SW 1271 (cell line): ENCODE results near the gene PCK1.
"Not testable (repeated sequence)": the region's sequence is repeated elsewhere in the genome, so short reads cannot be mapped to it uniquely, and the experiment has no call there.

Experiments
- DNase-seq, 2 experiments: peaks; one replicate each; lab custom pipeline; 2025; lab: John Stamatoyannopoulos, UW

The PCK1 gene

DNA sequence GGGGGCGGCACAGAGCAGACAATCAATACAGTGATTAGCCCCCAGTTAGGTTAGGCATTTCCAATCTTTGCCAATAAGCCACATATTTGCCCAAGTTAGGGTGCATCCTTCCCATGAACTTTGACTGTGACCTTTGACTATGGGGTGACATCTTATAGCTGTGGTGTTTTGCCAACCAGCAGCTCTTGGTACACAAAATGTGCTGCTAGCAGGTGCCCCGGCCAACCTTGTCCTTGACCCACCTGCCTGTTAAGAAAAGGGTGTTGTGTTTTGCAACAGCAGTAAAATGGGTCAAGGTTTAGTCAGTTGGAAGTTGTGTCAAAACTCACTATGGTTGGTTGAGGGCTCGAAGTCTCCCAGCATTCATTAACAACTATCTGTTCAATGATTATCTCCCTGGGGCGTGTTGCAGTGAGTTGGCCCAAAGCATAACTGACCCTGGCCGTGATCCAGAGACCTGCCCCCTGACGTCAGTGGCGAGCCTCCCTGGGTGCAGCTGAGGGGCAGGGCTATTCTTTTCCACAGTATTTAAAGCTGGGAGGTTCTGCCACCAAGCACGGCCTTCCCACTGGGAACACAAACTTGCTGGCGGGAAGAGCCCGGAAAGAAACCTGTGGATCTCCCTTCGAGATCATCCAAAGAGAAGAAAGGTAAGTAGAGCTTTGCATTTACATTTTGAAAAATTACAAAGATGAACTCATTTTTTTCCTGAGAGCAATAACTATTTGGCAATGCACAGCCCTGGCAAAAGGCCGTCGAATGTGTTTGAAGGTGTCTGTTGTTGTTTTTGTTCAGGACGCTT is at the start of gene PCK1:
Gene PCK1, plus strand, starts transcription at position 557 of the 802 bp plus-strand sequence. CDS start 302 bp downstream, outside the sequence.
- no peak for DNase-seq

DNA sequence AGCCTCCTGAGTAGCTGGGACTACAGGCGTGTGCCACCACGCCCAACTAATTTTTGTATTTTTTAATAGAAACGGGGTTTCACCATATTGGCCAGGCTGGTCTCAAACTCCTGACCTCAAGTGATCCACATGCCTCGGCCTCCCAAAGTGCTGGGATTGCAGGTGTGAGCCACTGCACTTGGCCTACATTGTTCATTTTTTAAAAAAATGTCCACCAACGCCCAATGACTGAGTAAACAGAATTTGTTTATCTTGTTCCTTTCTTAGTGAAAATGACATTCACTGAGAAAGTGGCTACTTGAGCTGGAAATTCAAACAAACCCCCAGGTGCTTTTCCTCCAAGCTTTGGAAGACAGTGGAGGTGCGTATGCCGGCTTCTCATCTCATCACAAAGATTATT is 49.2 kb upstream of the PCK1 start:
- DNase-seq: not testable (repeated sequence)

DNA sequence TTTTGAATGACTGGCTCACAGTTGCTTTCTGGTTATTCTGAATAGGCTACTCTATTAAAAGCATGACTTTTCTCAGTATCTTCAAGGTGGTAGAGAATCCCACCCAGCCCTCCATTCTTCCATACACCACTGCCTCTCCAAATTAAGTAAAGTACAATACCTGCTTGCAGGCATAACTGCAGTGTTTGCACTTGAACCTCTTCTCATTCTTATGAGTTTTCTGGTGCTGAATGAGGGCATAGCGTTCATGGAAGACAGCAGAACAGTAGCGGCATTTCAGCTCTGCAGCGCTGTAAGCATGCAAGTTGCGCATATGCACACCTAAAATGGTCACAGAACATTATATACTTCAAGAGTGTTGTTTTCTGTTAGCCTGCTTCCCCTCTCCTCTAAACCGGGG is 48.5 kb upstream of the PCK1 start:
- no peak for DNase-seq

DNA sequence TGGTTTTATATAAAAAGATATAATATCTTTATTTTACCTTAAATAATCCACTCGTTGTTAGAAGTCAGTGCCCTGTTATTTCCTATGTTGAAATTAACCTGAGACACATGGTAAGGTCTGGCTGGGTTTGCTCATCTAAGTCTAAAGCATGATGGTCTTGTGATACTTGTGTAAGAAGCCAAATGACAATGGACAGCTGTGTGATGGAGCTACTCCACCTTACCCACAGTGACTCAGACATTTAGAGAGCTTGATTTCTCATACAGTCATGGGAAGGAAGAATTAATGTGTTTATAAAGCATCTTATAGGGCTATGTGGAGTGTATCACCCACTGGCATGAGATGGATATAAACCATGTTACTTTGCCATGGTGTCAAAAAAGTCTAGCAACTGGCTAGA is 47.7 kb upstream of the PCK1 start:
- DNase-seq: no peak

DNA sequence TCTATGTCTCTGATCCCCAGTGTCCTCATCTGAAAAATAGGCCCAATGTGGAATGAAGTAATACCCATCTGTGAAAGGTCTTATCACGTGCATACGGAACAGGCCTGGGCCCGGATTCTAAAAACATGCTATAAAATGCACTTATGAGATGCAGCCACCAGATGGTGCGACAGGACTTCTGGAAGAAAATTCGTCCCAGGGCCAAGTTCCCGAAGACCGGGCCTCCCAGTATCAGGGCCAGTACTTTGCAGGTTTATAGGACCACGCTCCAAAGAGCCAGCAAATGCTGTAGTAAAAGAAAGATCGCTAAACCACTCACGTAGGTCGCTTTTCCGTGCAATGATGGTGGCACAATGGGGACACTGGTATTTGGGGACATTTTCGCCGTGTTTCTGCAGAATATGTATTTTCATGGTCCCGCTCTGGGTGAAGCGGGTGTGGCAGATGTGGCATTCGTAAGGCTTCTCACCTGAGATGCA is 46.6 kb upstream of the PCK1 start:
- peak in 1 of 2 experiments; percentile 63 for DNase-seq

DNA sequence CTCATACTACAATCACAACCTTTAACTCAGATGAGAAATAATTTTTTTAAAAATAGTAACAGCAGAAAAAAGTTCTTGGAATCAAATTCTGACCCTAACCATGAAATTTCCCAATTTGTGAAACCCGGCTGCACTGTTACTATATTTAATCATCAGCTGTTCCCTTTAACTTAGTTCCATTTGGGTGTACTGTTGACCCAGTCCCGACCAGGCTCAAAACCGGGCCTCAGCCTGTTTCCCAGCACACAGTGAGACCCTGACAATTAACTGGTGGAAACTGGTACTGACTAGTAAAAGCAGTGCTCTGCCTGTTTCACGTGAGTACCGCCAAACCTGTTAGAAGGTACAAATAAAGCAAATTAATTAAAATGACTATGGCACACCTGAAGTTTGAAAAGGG is 43.0 kb upstream of the PCK1 start:
- DNase-seq: no peak

DNA sequence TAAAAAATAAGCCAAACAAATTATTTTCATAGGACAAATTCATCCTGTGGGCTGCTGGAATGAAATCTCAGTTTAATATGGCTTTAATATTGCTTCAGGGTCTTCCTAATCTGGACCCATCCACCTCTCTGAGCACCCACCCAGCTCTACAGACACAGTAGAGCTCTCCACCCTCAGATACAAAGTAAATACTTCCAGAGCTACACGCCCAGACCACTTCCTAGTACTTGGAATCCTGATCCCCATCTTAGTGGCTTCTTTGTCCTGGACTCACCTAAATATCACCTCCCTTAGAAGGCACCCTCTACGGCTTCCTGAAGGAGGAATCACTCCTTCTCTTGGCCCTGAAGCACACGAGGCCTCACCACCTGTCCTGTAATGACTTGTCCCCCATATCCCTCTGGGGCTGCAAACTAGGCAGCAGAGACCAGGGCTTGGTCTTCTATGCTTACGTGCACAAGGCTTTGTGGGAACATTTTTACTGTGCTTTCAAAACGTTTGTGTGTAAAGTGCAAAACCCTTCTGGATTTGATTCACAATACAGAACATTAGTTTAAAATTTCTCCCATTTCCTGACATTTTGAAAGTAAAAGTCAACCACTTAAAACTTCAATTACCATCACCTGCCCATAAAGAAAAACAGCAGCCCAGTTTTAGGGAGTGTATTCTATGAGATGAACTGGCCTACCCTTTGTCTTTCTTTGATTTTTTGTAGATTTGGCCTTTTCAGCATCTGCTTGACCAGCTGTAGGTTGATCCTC is 38.4 kb upstream of the PCK1 start:
- no peak for DNase-seq

DNA sequence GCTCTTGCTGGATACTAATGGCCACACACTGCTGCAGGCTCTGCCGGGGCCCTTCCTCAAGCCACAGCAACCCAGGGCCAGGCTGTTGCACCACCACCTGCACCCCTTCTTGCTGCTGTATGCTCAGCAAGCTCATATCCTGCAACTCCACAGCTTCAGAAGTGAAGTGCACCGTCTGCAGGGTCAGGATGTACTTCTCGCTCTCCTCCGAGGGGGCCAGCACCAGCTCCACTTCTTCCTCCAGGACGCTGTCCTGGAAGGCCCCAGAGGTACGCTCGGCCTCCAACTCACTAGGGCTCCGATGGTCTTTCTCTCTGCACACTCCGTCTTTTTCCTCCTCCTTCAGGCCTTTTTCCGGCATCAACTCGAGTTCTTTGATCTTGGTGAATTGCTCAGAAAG is 37.1 kb upstream of the PCK1 start:
- DNase-seq: no peak

DNA sequence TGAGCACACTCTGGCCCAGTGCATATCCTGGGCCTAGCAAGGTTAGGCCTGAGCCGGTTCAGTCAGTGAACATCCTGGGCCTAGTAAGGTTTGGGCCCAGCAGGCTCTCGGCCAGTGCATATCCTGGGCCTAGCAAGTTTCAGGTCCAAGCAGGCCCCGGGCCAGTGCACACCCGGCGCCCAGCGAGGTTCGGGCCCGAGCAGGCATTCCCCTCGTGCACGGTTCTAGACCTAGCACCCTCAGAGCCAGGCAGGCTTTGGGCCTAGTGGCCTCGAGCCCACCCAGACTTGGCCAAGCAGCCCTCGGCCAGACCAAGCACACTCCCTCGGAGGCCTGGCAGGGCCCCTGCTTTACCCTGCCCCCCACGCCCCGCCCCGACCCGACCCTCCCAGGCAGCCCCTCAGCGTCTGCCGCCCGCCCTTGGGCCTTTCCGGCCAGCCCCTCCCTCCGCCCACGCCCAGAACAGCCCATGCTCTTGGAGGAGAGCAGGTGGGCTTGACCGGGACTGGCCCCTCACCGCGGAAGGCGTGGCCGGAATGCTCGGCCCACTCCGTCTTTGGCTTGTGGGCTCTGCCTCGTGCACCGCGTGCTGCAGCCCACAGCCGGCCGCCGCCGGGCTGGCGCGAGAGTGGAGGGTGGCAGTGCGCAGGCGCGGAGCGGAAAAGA is 36.3 kb upstream of the PCK1 start, which contains the start of gene CTCFL:
Gene CTCFL, minus strand, starts transcription at position 630 of the 666 bp plus-strand sequence. CDS start 935 bp downstream, outside the sequence.
- no peak for DNase-seq

DNA sequence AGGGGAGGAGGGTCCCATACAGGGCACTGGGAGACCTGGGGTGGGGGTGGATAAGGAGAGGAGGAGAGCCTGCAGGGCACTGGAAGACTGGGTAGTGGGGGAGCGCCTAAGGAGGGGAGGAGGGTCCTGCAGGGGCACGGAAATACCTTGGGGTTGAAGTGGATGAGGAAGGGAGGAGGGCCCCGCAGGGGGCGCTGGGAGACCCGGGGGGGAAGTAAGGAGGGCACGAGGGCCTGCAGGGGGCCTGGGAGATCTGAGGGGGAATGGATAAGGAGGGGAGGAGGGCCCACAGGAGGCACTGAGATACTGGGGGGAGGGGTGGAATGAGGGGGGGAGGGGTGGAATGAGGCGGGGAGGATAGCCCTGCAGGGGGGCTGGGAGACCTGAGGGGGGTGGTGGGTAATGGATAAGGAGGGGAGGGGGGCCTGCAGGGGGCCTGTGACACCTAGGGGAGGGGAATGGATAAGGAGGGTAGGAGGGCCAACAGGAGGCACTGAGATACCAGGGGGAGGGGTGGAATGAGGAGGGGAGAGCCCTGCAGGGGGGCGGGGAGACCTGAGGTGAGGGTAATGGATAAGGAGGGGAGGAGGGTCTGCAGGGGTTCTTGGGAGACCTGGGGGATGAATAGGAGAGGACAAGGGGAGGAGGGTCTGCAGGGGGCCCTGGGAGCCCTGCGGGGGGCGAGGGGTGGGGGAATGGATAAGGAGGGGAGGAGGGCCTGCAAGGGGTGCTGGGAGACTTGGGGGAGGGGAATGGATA is 35.4 kb upstream of the PCK1 start:
- DNase-seq: no peak

DNA sequence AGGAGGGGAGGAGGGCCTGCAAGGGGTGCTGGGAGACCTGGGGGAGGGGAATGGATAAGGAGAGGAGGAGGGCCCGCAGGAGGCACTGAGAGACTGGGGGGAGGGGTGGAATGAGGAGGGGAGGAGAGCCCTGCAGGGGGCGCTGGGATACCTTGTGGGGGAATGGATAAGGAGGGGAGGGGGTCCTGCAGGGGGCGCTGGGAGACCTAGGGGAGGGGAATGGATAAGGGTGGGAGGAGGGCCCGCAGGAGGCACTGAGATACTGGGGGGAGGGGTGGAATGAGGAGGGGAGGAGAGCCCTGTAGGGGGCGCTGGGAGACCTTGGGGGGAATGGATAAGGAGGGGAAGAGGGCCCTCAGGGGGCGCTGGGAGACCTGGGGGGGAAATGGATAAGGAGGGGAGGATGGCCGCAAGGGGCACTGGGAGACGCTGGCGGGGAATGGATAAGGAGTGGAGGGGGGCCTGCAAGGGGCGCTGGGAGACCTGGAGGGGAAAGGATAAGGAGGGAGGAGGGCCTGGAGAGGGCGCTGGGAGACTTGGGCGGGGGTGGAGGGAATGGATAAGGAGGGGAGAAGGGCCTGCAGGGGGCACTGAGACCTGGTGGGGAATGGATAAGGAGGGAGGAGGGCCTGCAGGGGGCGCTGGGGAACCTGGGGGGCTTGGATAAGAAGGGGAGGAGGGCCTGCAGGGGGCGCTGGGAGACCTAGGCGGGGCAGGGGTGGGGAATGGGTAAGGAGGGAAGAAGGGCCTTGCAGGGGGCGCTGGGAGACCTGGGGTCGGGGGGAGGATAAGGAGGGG is 34.6 kb upstream of the PCK1 start:
- no peak for DNase-seq

DNA sequence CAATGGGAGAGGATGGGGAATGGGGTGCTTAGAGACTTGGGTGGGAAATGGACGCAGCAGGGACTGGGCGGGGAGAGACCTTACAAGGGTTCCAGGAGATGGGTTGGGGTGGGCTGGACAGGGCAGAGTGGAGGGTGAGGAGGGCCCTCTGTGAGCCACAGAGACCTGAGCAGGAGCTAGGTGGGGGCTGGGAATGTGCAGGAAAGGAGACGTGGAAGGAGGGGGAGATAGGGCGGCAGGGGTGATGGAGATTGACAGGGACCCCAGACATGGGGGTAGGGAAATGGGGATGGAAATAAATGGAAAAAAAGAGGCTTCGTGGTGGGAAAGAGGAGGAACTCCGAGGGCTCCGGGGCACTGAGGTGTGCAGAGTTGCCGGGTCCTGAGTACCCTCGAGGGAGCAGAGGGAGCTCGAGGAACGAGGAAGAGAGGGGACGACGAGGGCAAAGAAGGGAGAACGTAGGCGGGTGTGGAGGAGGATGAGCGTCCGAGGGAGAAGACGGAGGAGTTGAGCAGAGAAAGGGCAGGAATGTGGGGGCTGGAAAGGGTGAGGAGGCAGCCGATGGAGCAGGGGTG is 33.9 kb upstream of the PCK1 start:
- no peak for DNase-seq

DNA sequence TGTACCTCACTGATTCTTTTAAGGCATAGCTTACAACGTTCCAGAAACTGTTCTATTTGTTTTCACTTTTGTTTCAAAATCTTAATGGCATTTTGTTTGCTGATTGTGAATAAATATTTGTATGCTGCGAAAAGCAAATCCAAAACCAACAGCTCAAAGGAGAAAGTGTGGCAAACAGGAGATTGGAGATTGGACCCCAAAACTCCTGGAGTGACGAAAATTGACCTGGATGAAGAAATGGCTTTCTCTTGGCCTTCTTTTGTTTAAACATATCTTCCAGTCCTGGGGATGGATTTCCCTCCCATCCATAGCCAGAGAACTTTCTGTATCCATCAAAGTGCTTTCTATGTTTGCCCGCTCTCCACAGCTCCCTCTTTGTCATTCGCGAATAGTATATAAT is 33.2 kb upstream of the PCK1 start:
- DNase-seq: no peak

DNA sequence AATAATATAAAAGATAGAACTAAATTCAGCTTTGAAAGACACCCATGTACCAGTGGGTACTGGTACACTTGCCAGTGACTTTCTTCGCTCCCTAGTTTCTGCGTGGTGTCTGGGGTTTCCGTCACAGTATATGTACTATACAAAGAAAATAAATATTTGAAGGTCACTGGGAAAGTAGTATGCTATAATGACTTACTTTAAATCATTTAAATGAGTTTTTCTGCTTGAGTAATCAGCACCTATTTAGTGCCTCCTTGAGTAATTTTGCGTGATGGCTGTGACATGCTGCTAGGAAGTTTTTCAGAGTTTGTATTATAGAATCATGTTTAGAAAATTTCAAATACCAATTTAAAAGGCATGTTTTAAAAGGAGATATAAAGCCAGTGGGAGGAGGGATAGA is 32.8 kb upstream of the PCK1 start:
- DNase-seq: no peak

DNA sequence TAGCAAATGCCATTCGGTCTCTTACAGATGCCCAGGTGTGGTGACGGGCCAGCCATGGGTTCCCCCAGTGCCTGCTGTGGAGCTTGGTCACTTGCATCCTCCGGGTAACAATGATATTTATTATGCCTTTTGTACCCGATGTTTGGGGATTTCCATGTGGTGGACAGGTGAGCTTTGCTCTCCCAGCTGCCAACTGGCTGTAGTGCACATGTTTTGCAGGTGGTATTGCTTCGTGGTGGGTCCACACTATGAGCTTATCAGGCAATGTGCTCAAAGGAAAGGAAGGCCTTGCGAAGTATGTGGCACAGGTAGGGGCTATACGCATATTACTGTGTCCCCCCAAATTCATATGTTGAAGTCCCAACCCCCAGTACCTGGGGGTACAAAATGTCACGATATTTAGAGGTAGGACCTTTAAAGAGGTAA is 31.7 kb upstream of the PCK1 start:
- DNase-seq: no peak

DNA sequence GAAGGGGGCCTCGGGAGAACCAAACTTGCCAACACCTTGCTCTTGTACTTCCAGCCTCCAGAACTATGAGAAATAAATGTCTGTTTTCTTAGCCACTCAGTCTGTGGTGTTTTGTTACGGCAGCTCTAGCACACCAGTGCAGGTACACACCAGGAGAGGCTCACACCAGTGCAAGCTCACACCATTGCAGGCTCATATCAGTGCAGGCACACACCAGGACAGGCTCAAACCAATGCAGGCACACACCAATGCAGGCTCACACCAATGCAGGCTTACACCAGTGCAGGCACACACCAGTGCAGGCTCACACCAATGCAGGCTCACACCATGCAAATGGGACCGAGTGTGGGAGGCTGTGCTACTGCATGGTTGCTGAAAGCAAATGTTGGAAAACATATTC is 31.1 kb upstream of the PCK1 start:
- DNase-seq: no peak

DNA sequence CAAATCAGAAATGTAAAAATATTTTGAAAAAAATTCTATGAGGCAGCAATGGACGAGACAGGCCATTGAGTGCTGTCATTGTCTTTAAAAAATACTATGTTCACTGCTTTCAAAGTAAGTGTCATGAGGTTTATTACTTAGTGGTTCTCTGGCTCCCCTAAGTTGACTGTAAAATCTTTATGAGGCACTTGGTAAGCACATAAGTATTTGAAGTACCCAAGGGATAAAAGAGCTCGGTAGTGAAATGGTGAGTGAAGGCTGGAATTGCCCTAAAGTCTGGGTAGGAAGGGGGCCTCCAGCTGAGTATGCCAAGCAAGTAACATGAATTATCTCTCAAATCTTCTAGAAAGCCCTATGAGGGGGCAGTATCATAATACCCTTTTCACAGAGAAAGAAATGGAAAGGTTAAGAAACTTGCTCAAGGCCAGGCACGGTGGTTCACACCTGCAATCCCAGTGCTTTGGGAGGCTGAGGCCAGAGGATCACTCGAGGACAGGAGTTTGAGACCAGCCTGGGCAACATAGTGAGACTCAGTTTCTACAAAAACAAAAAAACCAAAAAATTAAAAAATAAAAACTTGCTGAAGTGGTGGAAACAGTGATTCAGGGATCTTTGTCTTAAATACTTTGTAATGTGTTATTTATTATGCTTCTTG is 30.5 kb upstream of the PCK1 start:
- no peak for DNase-seq

DNA sequence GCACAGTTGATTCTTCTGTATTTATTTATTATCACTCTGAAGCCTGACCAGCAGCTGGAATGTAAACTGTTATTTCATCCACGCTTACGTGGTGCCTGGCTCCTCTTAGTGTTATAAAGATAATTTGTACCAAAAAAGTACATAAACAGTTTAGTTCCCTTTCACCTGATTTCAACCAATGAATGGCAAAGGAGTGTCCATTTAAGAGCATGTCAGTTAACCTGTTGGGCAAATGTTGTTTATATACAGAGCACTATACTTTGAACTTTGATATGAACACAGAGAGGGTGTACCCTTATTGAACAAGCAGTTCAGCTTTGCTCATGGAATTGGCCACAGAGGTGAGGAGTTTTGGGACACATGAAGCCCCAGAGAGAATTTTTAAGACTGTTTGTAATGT is 28.8 kb upstream of the PCK1 start:
- DNase-seq: no peak

DNA sequence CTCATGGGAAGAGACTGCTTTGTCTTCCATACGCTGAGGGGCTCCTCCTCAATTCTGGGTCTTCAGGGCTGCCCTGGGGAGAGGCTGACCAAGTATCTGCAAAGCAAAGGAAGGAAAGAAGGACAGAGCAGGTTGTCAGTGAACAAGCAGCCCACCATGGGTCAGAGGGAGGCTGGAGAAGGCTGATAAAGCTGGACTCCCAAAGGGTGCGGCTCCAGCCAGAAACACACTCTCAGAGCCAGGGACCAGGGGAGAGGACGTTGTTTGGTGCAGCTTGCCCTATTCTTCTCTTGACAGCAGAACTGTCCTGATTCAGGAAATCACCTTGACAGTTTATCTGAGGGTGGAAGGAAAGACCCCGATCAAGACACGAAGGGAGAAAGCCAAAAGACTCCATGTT is 25.6 kb upstream of the PCK1 start:
- no peak for DNase-seq

DNA sequence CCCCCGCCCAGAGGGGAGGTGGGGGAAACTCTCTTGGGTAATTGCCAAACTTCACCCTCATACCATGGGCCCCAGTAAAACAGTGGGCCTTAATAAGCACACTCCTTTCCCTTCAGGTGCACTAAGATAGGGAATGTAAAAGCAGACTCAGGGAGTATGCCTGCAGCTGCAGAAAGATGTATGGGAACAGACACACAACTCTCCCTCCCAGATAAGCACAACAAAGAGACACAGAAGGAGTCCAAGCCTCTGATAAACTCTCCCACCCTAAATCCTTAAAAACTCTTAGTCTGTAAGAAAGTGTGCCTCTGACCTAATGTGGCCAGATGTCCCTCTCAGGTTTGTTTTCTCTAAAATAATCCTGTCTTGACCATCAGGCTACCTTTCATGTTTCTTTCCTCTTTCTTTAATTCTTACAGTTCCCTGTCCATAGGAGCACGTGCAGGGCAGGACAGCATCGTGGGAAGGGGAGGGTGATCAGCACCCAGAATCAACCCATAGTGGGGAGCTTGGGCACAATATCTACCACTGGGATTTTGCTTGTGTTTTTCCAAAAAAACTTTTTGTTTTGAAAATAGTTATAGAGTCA is 24.7 kb upstream of the PCK1 start:
- no peak for DNase-seq
